ENCODE measurements around the gene ASIC4.

GRCh38 chr2:219572237-219573001 lies 58.1 kb downstream of the ASIC4 start, which contains the start of gene INHA:
- no peak for TF ChIP-seq CTCF (IDR thresholded peaks at IDR 0.05)
- no peak for TF ChIP-seq POLR2A (IDR thresholded peaks at IDR 0.05)
